OCI-LY3 (cell line): ENCODE measurements around the gene SPAG9.

Experiments
- CTCF ChIP-seq: fragments of 200-600, 300-600 bp; sonication (generic); IDR thresholded peaks from 2 replicates; pipeline ENCODE4 v1.5.1; 2014; ENCODE audit warnings: antibody characterized with exemption, low read length, low read depth
- EZH2phosphoT487 ChIP-seq: fragments of 200-600 bp; shearing (Covaris generic); IDR thresholded peaks from 2 replicates; pipeline ENCODE4 v1.6.1; 2018; ENCODE audit warnings: antibody characterized with exemption, mixed run types, low read depth

- TF ChIP-seq CTCF (no peak), EZH2phosphoT487 (no peak)
Observed at GRCh38 chr17:51059781-51060180, 60.9 kb downstream of the SPAG9 start.
